HL-60 (cell line): ENCODE data around the gene RHOB.

Source experiments
- CTCF ChIP-seq: IDR thresholded peaks from one replicate; pipeline ENCODE4 v1.5.1; 2011; ENCODE audit warnings: low read length, control low read depth, inconsistent platforms; ENCODE audit not compliant: insufficient read depth
- POLR2AphosphoS5 ChIP-seq: IDR thresholded peaks from 2 replicates; pipeline ENCODE4 v1.6.1; 2012; ENCODE audit warnings: low read depth

GRCh38 chr2:20479835-20480234 is 33.0 kb downstream of the RHOB start:
- no peak for TF ChIP-seq CTCF
- no peak for TF ChIP-seq POLR2AphosphoS5
